ENCODE results near the gene COPG1. TPM values are rescaled to one million over a fixed set of nuclear protein-coding genes. Genes with fewer than 3 reads are reported as not detected.
"Not testable (repeated sequence)": the region's sequence is repeated elsewhere in the genome, so short reads cannot be mapped to it uniquely, and the experiment has no call there.

COPG1 gene
- total RNA-seq, 3 donors from 2014 or later: 157 to 274 (median 228) TPM

DNA sequence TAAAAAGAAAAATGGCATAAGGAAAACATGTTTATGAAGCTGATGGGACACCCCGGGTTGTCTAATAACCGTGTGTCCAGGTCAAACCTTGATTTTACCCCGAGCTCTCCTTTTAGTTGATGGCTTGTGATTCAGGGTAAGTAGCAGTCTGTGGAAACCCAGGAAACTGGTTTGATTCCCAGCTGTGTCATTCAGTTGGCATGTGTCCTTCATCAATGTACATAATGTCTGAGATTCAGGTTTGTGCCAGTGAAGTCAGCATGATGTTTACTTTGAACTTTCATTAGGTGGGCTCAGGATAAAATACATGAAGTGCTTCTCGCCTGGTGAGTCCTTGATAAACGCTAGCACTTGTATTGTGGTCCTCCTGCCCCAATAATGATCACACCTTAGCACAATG lies 4.3 kb upstream of the COPG1 start:
- no peak for DNase-seq
- TF ChIP-seq, protein P1, sequence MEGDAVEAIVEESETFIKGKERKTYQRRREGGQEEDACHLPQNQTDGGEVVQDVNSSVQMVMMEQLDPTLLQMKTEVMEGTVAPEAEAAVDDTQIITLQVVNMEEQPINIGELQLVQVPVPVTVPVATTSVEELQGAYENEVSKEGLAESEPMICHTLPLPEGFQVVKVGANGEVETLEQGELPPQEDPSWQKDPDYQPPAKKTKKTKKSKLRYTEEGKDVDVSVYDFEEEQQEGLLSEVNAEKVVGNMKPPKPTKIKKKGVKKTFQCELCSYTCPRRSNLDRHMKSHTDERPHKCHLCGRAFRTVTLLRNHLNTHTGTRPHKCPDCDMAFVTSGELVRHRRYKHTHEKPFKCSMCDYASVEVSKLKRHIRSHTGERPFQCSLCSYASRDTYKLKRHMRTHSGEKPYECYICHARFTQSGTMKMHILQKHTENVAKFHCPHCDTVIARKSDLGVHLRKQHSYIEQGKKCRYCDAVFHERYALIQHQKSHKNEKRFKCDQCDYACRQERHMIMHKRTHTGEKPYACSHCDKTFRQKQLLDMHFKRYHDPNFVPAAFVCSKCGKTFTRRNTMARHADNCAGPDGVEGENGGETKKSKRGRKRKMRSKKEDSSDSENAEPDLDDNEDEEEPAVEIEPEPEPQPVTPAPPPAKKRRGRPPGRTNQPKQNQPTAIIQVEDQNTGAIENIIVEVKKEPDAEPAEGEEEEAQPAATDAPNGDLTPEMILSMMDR (IDR thresholded peaks at IDR 0.05): no peak
- intact Hi-C loops (cut with DNase I, micrococcal nuclease): loop anchor here in 1 of 2 donors (5.0 to 10.0 kb wide), 3 partner anchors 63 to 270 kb away; partner anchors contain the start of gene CNBP
- Histone ChIP-seq H3K4me3 (no peak overlapping the region), H3K9me3 (no peaks in the 10 kb centered on the region), H3K36me3 (ENCODE audit: low read depth) (no peaks in the 10 kb centered on the region), H3K4me1 (ENCODE audit: low read depth) (peaks cover 11% of the 10 kb centered on the region)
- no peak for ATAC-seq

DNA sequence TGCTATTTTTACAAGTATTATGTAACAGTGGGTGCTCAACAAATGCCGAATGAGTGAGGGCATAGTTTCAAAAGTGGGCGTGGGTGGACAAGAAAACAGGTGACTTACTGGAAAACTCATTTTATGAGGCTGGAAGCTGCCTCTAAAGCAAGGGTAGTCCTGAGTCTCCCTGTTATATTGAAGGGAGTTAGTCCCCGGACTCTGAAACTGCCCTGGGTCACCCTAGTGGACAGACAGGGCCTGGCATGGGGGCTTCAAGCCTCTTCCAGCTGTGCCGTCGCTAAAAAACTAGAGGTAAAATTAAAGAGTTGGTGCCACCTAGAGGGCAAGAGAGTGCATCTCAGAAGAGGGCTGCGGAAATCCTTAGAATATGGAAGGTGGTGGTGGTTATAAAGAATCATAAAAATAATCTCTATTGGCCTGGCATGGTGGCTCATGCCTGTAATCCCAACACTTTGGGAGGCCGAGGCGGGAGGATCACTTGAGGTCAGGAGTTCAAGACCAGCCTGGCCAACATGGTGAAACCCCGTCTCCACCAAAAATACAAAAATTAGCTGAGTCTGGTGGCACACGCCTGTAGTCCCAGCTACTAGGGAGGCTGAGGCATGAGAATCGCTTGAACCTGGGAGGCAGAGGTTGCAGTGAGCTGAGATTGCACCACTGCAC lies 3.6 kb upstream of the COPG1 start:
- peak; percentile 86 for ATAC-seq
- peaks cover 14% of the 10 kb centered on the region for H3K4me1 ChIP-seq (ENCODE audit: low read depth)
- H3K9me3 ChIP-seq; H3K4me3 ChIP-seq; H3K36me3 ChIP-seq (ENCODE audit: low read depth): not testable (repeated sequence)
- peak; percentile 77 to 85 (median 78) for DNase-seq
- intact Hi-C loops (cut with DNase I, micrococcal nuclease): loop anchor here in 1 of 2 donors (5.0 to 10.0 kb wide), 3 partner anchors 63 to 271 kb away; partner anchors contain the start of gene CNBP
- TF ChIP-seq, protein P1 (IDR thresholded peaks at IDR 0.05): peak; percentile 58

DNA sequence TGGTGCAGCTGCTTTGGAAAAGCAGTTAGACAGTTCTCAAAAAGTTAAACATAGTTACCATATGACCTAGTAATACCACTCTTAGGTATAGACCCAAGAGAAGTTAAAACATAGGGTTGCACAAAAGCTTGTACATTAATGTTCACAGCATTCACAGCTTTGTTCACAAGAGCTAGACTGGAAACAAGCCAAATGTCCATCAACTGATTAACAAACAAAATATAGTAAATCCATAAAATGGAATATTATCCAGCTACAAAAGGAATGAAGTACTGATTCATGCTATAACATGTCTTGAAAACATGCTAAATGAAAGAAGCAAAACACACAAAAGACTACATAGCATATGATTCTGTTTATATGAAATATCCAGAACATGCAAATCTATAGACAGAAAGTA lies 2.8 kb upstream of the COPG1 start:
- ATAC-seq: no peak
- DNase-seq: no peak
- H3K36me3 ChIP-seq (ENCODE audit: low read depth): no peaks in the 10 kb centered on the region
- TF ChIP-seq, protein P1 (IDR thresholded peaks at IDR 0.05): no peak
- intact Hi-C loops (cut with DNase I, micrococcal nuclease): loop anchor here in 1 of 2 donors (5.0 to 10.0 kb wide), 3 partner anchors 64 to 272 kb away; partner anchors contain the start of gene CNBP
- peaks cover 22% of the 10 kb centered on the region for H3K4me1 ChIP-seq (ENCODE audit: low read depth)
- no peak overlapping the region for H3K4me3 ChIP-seq
- no peaks in the 10 kb centered on the region for H3K9me3 ChIP-seq

DNA sequence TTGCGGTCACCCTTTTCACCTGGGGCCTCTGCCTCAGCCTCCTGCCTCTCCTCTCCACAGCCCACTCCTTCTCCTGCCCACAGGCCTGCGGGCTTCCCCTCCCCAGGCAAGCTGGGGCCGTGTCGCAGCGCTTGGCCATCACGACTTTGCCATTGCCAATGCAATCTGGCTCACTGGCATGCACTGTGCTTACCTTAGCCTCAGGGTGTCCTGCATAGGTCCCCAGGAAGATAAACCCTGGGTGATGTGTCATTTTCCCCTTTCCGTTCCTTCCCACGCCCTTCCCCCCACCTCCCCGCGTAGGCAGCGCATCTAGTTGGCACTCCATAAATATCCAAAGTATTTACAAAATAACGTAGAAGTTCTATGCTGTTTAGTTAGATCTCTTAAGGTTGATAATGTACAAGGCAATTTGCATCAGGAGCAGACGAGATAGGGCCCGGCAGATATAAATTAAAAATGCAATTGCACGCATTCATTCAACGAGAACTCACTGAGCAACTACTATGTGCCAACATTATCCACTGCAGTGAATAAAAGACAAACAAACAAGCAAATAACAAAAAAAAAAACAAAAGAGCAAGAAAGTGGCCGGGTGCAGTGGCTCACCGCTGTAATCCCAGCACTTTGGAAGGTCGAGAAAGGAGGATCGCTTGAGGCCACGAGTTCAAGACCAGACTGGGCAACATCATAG lies 973 bp upstream of the COPG1 start:
- H3K4me1 ChIP-seq (ENCODE audit: low read depth): peaks cover 22% of the 10 kb centered on the region
- no peak for ATAC-seq
- intact Hi-C loops (cut with DNase I, micrococcal nuclease): loop anchor here in 1 of 2 donors (5.0 to 10.0 kb wide), 3 partner anchors 66 to 274 kb away; partner anchors contain the start of gene CNBP
- no peaks in the 10 kb centered on the region for H3K9me3 ChIP-seq
- TF ChIP-seq, protein P1 (IDR thresholded peaks at IDR 0.05): no peak
- no peak for DNase-seq
- H3K36me3 ChIP-seq (ENCODE audit: low read depth): no peaks in the 10 kb centered on the region
- peak overlapping the region; percentile 99 for H3K4me3 ChIP-seq

DNA sequence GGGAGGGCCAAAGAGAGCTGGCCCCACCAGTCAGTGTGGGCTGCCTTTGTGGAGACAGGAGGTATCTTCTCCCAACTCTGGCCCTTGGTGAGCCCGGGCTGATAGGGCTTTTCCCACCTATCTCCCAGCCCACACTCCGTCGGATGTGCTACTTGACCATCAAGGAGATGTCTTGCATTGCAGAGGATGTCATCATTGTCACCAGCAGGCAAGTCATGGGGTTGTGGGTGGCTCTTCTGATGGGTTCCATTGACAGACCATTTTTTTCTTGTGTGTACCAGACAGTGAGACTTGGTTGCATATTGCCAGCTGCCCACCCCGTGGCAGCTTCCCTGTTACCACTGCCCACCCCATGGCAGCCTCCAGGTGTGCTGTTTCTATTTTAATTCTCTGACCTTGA lies 3.3 kb downstream of the COPG1 start:
- no peak for DNase-seq
- intact Hi-C loops (cut with DNase I, micrococcal nuclease): no loop called here
- Histone ChIP-seq H3K36me3 (ENCODE audit: low read depth) (peaks cover 34% of the 10 kb centered on the region), H3K9me3 (no peaks in the 10 kb centered on the region), H3K4me1 (ENCODE audit: low read depth) (peaks cover 15% of the 10 kb centered on the region), H3K4me3 (no peak overlapping the region)
- no peak for ATAC-seq
- TF ChIP-seq, protein P1 (IDR thresholded peaks at IDR 0.05): no peak

Data from mucosa of descending colon (tissue), 3 donors.